HG02763 (cell line): ENCODE data around the gene CHORDC1.
"Not testable (repeated sequence)": the region's sequence is repeated elsewhere in the genome, so short reads cannot be mapped to it uniquely, and the experiment has no call there.

Experiments used
- ATAC-seq: cut with Tn5 transposase; IDR thresholded peaks from one replicate; pipeline ENCODE4 v1.9.1; 2021; ENCODE audit warnings: mild to moderate bottlenecking, moderate library complexity; ENCODE audit not compliant: unreplicated experiment

Gene CHORDC1

GRCh38 chr11:90222459-90223247, at the start of gene CHORDC1:
Gene CHORDC1 (minus strand): TSS chr11:90223049. CDS start chr11:90222954, 95 bp downstream.
- peak; percentile 93 for ATAC-seq

GRCh38 chr11:90257158-90257525, 34.3 kb upstream of the CHORDC1 start:
- no peak for ATAC-seq

- no peak for ATAC-seq
Measured at GRCh38 chr11:90256404-90257157, 33.7 kb upstream of the CHORDC1 start.

GRCh38 chr11:90254065-90254464, 31.2 kb upstream of the CHORDC1 start:
- no peak for ATAC-seq

- ATAC-seq = no peak
Measured at GRCh38 chr11:90252053-90252452, 29.2 kb upstream of the CHORDC1 start.

- ATAC-seq = no peak
Measured at GRCh38 chr11:90251599-90251998, 28.8 kb upstream of the CHORDC1 start.

GRCh38 chr11:90250970-90251369, 28.1 kb upstream of the CHORDC1 start:
- ATAC-seq = peak; percentile 53

- ATAC-seq = no peak
Measured at GRCh38 chr11:90246468-90246867, 23.6 kb upstream of the CHORDC1 start.

GRCh38 chr11:90243534-90243933, 20.7 kb upstream of the CHORDC1 start:
- no peak for ATAC-seq

- no peak for ATAC-seq
Measured at GRCh38 chr11:90242894-90243416, 20.1 kb upstream of the CHORDC1 start.

- no peak for ATAC-seq
Measured at GRCh38 chr11:90241414-90241813, 18.6 kb upstream of the CHORDC1 start.

GRCh38 chr11:90239967-90240636, 17.3 kb upstream of the CHORDC1 start:
- not testable (repeated sequence) for ATAC-seq

- ATAC-seq = no peak
Measured at GRCh38 chr11:90237004-90237403, 14.2 kb upstream of the CHORDC1 start.

GRCh38 chr11:90235526-90235925, 12.7 kb upstream of the CHORDC1 start:
- no peak for ATAC-seq

- ATAC-seq = no peak
Measured at GRCh38 chr11:90234977-90235376, 12.1 kb upstream of the CHORDC1 start.

- no peak for ATAC-seq
Measured at GRCh38 chr11:90229791-90230190, 6.9 kb upstream of the CHORDC1 start.

GRCh38 chr11:90228056-90228455, 5.2 kb upstream of the CHORDC1 start:
- no peak for ATAC-seq

GRCh38 chr11:90223248-90223585, 368 bp upstream of the CHORDC1 start:
- ATAC-seq = peak; percentile 52

GRCh38 chr11:90221803-90222458, 918 bp downstream of the CHORDC1 start:
- no peak for ATAC-seq

GRCh38 chr11:90220391-90220790, 2.5 kb downstream of the CHORDC1 start:
- no peak for ATAC-seq

- ATAC-seq = no peak
Measured at GRCh38 chr11:90219438-90219837, 3.4 kb downstream of the CHORDC1 start.
